Measurements from ENCODE around the gene TMPRSS3.

Gene TMPRSS3

DNA sequence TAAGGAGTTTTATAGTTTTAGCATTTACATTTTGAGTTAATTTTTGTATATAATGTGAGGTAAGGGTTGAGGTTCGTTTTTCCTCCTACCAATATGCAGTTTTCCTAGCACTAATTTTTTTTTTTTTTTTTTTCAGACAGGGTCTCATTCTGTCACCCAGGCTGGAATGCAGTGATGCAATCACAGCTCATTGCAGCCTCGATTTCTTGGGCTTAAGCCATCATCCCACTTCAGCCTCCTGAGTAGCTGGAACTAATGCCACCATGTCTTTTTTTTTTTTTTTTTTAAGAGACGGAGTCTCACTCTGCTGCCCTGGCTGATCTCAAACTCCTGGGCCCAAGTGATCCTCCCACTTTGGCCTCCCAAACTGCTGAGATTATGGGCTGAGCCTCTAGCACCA, 5.3 kb upstream of the TMPRSS3 start:
- H3K18ac ChIP-seq (ENCODE audit: low read depth in 1 of 2, low read length in 2 of 2) = no peak overlapping the region
- H3K4me3 ChIP-seq (ENCODE audit: insufficient read depth in 1 of 2, low read depth in 1 of 2, low read length in 2 of 2) = no peak overlapping the region
- H3K14ac ChIP-seq (ENCODE audit: low read length in 2 of 2) = no peak overlapping the region
- no peak overlapping the region for H2BK12ac ChIP-seq (ENCODE audit: low read length in 2 of 2)
- H4K91ac ChIP-seq (ENCODE audit: low read length) = no peak overlapping the region
- no peak overlapping the region for H2AK5ac ChIP-seq (ENCODE audit: low read length, severe bottlenecking)
- no peak overlapping the region for H3K4me2 ChIP-seq (ENCODE audit: low read length, poor library complexity, severe bottlenecking)
- no peak for DNase-seq
- H3K27ac ChIP-seq (ENCODE audit: low read length, poor library complexity, severe bottlenecking) = no peak overlapping the region
- no peak overlapping the region for H4K8ac ChIP-seq (ENCODE audit: low read length)
- H3K23ac ChIP-seq (ENCODE audit: low read length in 2 of 2) = no peak overlapping the region
- H2BK5ac ChIP-seq (ENCODE audit: low read depth, low read length, poor library complexity, severe bottlenecking) = no peak overlapping the region
- WGBS = 19% methylated on average over 2 of the region's 3 CpGs
- H3K9ac ChIP-seq (ENCODE audit: low read length) = no peak overlapping the region
- no peak overlapping the region for H2AFZ ChIP-seq (ENCODE audit: low read depth, low read length)
- H3K36me3 ChIP-seq (ENCODE audit: control insufficient read depth in 1 of 2, insufficient read depth in 2 of 2, low read depth in 1 of 2, low read length in 2 of 2) = no peaks in the 10 kb centered on the region
- H2BK120ac ChIP-seq (ENCODE audit: low read depth, low read length) = no peak overlapping the region
- H3K4ac ChIP-seq (ENCODE audit: low read depth in 1 of 2, low read length in 2 of 2) = no peak overlapping the region
- peaks cover 6% of the 10 kb centered on the region for H3K9me3 ChIP-seq (ENCODE audit: control insufficient read depth, low read length)
- no peak overlapping the region for H2BK15ac ChIP-seq (ENCODE audit: low read depth, poor library complexity, severe bottlenecking)
- peaks cover 2% of the 10 kb centered on the region for H3K4me1 ChIP-seq (ENCODE audit: control insufficient read depth, insufficient read depth, low read depth, low read length)
- no peaks in the 10 kb centered on the region for H3K79me1 ChIP-seq (replicated peaks; ENCODE audit: low read length, poor library complexity, severe bottlenecking)
- peaks cover 0 to 37% of the 10 kb centered on the region in 2 experiments for H3K27me3 ChIP-seq (ENCODE audit: control insufficient read depth in 1 of 2, insufficient read depth in 1 of 2, low read length in 2 of 2)

DNA sequence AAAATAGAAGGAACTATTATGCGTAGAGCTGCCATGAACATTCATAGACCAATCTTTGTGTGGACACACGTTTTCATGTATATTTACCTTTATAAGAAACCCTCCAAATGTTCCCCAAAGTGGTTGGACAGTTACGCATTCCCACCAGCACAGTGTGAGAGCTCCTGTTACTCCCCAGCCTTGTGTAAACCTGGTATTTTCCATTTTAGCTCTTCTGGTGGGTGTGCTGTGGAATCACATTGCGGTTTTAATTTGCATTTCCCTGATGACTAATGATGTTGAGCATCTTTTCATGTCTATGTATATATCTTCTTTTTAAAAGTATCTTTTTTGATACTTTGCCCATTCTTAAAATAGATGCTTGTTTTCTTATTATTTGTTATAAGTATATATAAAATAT, 4.7 kb upstream of the TMPRSS3 start:
- Histone ChIP-seq H2AFZ (ENCODE audit: low read depth, low read length) (no peak overlapping the region), H3K4ac (ENCODE audit: low read depth in 1 of 2, low read length in 2 of 2) (no peak overlapping the region), H3K4me3 (ENCODE audit: insufficient read depth in 1 of 2, low read depth in 1 of 2, low read length in 2 of 2) (no peak overlapping the region), H3K23ac (ENCODE audit: low read length in 2 of 2) (no peak overlapping the region), H2BK120ac (ENCODE audit: low read depth, low read length) (no peak overlapping the region), H2BK12ac (ENCODE audit: low read length in 2 of 2) (no peak overlapping the region), H3K4me2 (ENCODE audit: low read length, poor library complexity, severe bottlenecking) (no peak overlapping the region), H3K9me3 (ENCODE audit: control insufficient read depth, low read length) (peaks cover 6% of the 10 kb centered on the region), H2BK15ac (ENCODE audit: low read depth, poor library complexity, severe bottlenecking) (no peak overlapping the region), H3K27ac (ENCODE audit: low read length, poor library complexity, severe bottlenecking) (no peak overlapping the region), H3K18ac (ENCODE audit: low read depth in 1 of 2, low read length in 2 of 2) (no peak overlapping the region), H3K9ac (ENCODE audit: low read length) (no peak overlapping the region), H2BK5ac (ENCODE audit: low read depth, low read length, poor library complexity, severe bottlenecking) (no peak overlapping the region), H3K36me3 (ENCODE audit: control insufficient read depth in 1 of 2, insufficient read depth in 2 of 2, low read depth in 1 of 2, low read length in 2 of 2) (no peaks in the 10 kb centered on the region), H4K8ac (ENCODE audit: low read length) (no peak overlapping the region), H3K4me1 (ENCODE audit: control insufficient read depth, insufficient read depth, low read depth, low read length) (peaks cover 2% of the 10 kb centered on the region), H2AK5ac (ENCODE audit: low read length, severe bottlenecking) (no peak overlapping the region), H3K79me1 (replicated peaks; ENCODE audit: low read length, poor library complexity, severe bottlenecking) (no peaks in the 10 kb centered on the region), H3K14ac (ENCODE audit: low read length in 2 of 2) (no peak overlapping the region), H4K91ac (ENCODE audit: low read length) (no peak overlapping the region), H3K27me3 (ENCODE audit: control insufficient read depth in 1 of 2, insufficient read depth in 1 of 2, low read length in 2 of 2) (peaks cover 0 to 41% of the 10 kb centered on the region in 2 experiments)
- 77% methylated on average over 3 of the region's 4 CpGs for WGBS
- peak; percentile 1 for DNase-seq

DNA sequence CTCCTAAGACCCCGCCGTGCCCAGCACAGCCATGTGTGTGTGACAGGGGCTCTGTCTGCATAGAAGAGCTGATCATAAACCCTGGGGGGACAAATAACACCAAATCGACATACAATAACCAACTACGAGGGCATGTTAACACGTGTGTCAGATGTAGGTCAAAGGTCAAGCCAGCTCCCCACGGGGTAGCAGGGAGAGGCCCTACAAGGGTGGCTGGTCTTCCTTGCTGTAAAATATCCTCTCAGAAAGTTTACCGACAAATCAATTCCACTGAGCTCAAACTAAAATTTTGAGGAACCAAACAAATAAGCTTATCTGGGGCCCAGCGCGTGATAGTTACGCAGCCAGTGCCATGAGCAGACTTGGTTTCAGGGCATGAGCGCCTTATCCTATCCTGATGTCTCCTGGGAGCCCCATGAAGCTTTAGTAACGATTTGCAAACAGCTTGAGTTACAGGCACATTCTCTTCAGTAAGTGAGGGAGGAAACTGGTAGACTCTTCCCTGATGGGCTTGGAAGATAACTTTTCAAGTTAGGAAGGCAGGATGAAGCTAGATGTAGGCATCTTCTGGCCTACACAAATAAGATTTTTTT, 2.7 kb upstream of the TMPRSS3 start:
- H3K79me1 ChIP-seq (replicated peaks; ENCODE audit: low read length, poor library complexity, severe bottlenecking) = no peaks in the 10 kb centered on the region
- no peak overlapping the region for H3K4ac ChIP-seq (ENCODE audit: low read depth in 1 of 2, low read length in 2 of 2)
- H3K4me2 ChIP-seq (ENCODE audit: low read length, poor library complexity, severe bottlenecking) = no peak overlapping the region
- H2BK120ac ChIP-seq (ENCODE audit: low read depth, low read length) = no peak overlapping the region
- no peak overlapping the region for H2AK5ac ChIP-seq (ENCODE audit: low read length, severe bottlenecking)
- no peaks in the 10 kb centered on the region for H3K4me1 ChIP-seq (ENCODE audit: control insufficient read depth, insufficient read depth, low read depth, low read length)
- H4K91ac ChIP-seq (ENCODE audit: low read length) = no peak overlapping the region
- no peak overlapping the region for H2BK12ac ChIP-seq (ENCODE audit: low read length in 2 of 2)
- H3K4me3 ChIP-seq (ENCODE audit: insufficient read depth in 1 of 2, low read depth in 1 of 2, low read length in 2 of 2) = no peak overlapping the region
- H2AFZ ChIP-seq (ENCODE audit: low read depth, low read length) = no peak overlapping the region
- H3K27me3 ChIP-seq (ENCODE audit: control insufficient read depth in 1 of 2, insufficient read depth in 1 of 2, low read length in 2 of 2) = peaks cover 0 to 35% of the 10 kb centered on the region in 2 experiments
- no peak for DNase-seq
- no peak overlapping the region for H2BK5ac ChIP-seq (ENCODE audit: low read depth, low read length, poor library complexity, severe bottlenecking)
- WGBS = 77% methylated on average over 12 of the region's 12 CpGs
- H2BK15ac ChIP-seq (ENCODE audit: low read depth, poor library complexity, severe bottlenecking) = no peak overlapping the region
- no peak overlapping the region for H3K27ac ChIP-seq (ENCODE audit: low read length, poor library complexity, severe bottlenecking)
- H3K36me3 ChIP-seq (ENCODE audit: control insufficient read depth in 1 of 2, insufficient read depth in 2 of 2, low read depth in 1 of 2, low read length in 2 of 2) = no peaks in the 10 kb centered on the region
- H3K23ac ChIP-seq (ENCODE audit: low read length in 2 of 2) = no peak overlapping the region
- H3K9me3 ChIP-seq (ENCODE audit: control insufficient read depth, low read length) = peaks cover 6% of the 10 kb centered on the region
- H3K9ac ChIP-seq (ENCODE audit: low read length) = no peak overlapping the region
- no peak overlapping the region for H4K8ac ChIP-seq (ENCODE audit: low read length)
- H3K18ac ChIP-seq (ENCODE audit: low read depth in 1 of 2, low read length in 2 of 2) = no peak overlapping the region
- no peak overlapping the region for H3K14ac ChIP-seq (ENCODE audit: low read length in 2 of 2)

DNA sequence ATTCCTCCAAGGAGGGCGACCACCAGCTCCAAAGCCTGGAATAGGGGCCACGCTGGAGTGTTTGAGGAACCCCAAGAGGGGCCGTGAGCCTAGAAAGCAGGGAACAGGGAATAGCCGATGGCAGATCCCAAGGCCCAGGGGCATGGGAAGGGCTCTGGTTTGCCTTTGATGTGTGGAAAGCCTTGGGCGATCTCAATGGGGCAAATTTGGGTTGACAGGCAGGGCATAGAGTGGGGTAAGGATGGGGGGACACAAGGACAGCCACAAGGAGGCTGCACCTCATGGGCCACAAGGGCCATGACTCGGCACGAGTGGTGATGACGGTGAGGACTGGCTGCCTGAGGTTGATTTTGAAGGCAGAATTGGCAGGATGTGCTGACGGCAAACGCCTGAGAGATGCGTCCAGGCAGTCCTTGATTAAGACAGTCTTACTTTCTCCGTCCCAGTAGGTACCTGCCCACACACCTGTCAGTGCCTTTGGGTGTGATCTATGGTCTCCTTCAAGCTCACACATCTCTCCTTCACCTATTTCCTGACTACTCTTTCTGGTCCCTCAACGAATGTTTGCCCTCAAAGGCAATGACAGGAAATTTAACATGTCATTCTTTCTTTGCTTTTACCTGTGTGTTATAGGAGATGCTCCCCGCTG, 2.0 kb upstream of the TMPRSS3 start:
- H3K27ac ChIP-seq (ENCODE audit: low read length, poor library complexity, severe bottlenecking) = no peak overlapping the region
- no peak overlapping the region for H3K9ac ChIP-seq (ENCODE audit: low read length)
- H3K18ac ChIP-seq (ENCODE audit: low read depth in 1 of 2, low read length in 2 of 2) = no peak overlapping the region
- H3K36me3 ChIP-seq (ENCODE audit: control insufficient read depth in 1 of 2, insufficient read depth in 2 of 2, low read depth in 1 of 2, low read length in 2 of 2) = no peaks in the 10 kb centered on the region
- H3K14ac ChIP-seq (ENCODE audit: low read length in 2 of 2) = no peak overlapping the region
- H3K4ac ChIP-seq (ENCODE audit: low read depth in 1 of 2, low read length in 2 of 2) = no peak overlapping the region
- H3K79me1 ChIP-seq (replicated peaks; ENCODE audit: low read length, poor library complexity, severe bottlenecking) = no peaks in the 10 kb centered on the region
- H2AFZ ChIP-seq (ENCODE audit: low read depth, low read length) = no peak overlapping the region
- DNase-seq = no peak
- peaks cover 0 to 32% of the 10 kb centered on the region in 2 experiments for H3K27me3 ChIP-seq (ENCODE audit: control insufficient read depth in 1 of 2, insufficient read depth in 1 of 2, low read length in 2 of 2)
- no peak overlapping the region for H4K91ac ChIP-seq (ENCODE audit: low read length)
- H2BK5ac ChIP-seq (ENCODE audit: low read depth, low read length, poor library complexity, severe bottlenecking) = no peak overlapping the region
- no peak overlapping the region for H4K8ac ChIP-seq (ENCODE audit: low read length)
- H2BK12ac ChIP-seq (ENCODE audit: low read length in 2 of 2) = no peak overlapping the region
- H2BK120ac ChIP-seq (ENCODE audit: low read depth, low read length) = no peak overlapping the region
- no peak overlapping the region for H3K4me3 ChIP-seq (ENCODE audit: insufficient read depth in 1 of 2, low read depth in 1 of 2, low read length in 2 of 2)
- H2BK15ac ChIP-seq (ENCODE audit: low read depth, poor library complexity, severe bottlenecking) = no peak overlapping the region
- 81% methylated on average over 14 of the region's 14 CpGs for WGBS
- no peak overlapping the region for H3K23ac ChIP-seq (ENCODE audit: low read length in 2 of 2)
- H3K9me3 ChIP-seq (ENCODE audit: control insufficient read depth, low read length) = peaks cover 6% of the 10 kb centered on the region
- no peaks in the 10 kb centered on the region for H3K4me1 ChIP-seq (ENCODE audit: control insufficient read depth, insufficient read depth, low read depth, low read length)
- no peak overlapping the region for H3K4me2 ChIP-seq (ENCODE audit: low read length, poor library complexity, severe bottlenecking)
- no peak overlapping the region for H2AK5ac ChIP-seq (ENCODE audit: low read length, severe bottlenecking)
